Measurements from ENCODE around the gene NRM.
A peak's percentile ranks its signal among the peaks of the same experiment; 100 is the strongest.
"Not testable (repeated sequence)": the region's sequence is repeated elsewhere in the genome, so short reads cannot be mapped to it uniquely, and the experiment has no call there.

NRM gene

GRCh38 chr6:30719791-30720737, 29.3 kb upstream of the NRM start, which contains the start of gene TUBB:
Gene TUBB, plus strand, starts transcription at chr6:30720352. Its CDS starts 155 bp downstream, at chr6:30720507.
- DNase-seq = peak; percentile 96 to 98

- DNase-seq = no peak
These were observed 28.6 kb upstream of the NRM start for GRCh38 chr6:30719356-30719755.

DNA sequence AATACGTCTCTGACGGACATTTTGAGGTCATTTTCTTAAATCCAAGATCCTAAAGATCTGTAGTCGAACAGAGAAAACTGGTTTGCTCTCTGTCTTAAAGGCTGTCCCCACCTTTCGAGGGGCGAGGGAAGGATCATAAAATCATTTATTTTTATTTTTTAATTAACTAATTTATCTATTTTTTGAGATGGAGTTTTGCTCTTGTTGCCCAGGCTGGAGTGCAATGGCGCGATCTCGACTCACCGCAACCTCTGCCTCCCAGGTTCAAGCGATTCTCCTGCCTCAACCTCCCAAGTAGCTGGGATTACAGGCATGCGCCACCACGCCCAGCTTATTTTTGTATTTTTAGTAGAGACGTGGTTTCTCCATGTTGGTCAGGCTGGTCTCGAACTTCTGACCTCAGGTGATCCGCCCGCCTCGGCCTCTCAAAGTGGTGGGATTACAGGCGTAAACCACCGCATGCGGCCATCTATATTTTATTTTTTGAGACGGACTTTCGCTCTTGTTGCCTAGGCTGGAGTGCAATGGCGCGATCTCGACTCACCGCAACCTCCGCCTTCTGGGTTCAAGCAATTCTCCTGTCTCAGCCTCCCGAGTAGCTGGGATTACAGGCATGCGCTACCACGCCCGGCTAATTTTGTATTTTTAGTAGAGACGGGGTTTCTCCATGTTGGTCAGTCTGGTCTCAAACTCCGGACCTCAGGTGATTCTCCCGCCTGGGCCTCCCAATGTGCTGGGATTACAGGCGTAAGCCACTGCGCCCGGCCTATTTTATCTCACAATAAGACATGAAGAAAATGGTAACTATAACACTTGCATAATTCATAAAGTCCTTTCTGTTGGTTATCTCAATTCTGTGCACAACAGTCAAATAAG, 27.3 kb upstream of the NRM start:
- not testable (repeated sequence) for DNase-seq

DNA sequence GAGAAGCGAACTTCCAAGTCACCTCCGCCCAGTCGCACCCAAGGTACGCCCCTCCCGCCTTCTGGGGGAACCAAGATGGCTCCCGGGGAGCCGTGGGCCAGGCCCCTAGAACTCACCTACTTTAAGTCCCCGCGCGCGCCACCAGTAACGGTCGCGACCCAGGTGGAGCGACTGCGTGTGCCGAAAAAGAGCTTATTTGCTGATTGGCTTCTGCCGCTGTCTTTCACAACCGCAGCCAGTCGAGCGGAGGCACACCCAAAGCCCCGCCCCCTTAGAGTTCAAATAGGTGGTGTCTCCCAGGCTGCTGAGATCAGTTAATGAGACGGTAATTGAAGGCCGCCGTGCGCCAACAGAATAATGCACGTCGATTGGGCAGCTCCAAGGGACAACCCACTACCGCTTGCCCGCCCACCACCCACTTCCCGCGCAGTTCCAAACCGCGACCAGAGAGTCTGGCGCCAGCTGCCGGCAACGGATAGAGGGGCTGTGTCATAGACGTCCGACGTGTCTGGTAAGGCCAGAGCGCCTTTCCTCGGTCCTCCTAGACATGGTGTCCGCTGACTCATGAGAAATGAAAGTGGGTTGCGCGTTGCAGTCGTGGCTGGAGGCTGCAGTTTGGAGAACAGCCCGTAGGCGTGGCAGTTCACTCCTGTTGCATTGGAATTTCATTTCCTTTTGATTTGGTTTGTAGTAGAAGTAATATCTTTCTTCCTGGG, 26.5 kb upstream of the NRM start, which contains the start of gene MDC1:
Gene MDC1 (minus strand): TSS at position 153 of the 716 bp plus-strand sequence. CDS start 2,106 bp downstream, outside the sequence.
- peak; percentile 100 for DNase-seq

- no peak for DNase-seq
These were observed 26.0 kb upstream of the NRM start for GRCh38 chr6:30716879-30717128.

- no peak for DNase-seq
These were observed 23.5 kb upstream of the NRM start for GRCh38 chr6:30714263-30714662.

GRCh38 chr6:30712441-30712945, 21.7 kb upstream of the NRM start:
- no peak for DNase-seq

GRCh38 chr6:30711758-30712380, 21.1 kb upstream of the NRM start:
- no peak for DNase-seq

DNA sequence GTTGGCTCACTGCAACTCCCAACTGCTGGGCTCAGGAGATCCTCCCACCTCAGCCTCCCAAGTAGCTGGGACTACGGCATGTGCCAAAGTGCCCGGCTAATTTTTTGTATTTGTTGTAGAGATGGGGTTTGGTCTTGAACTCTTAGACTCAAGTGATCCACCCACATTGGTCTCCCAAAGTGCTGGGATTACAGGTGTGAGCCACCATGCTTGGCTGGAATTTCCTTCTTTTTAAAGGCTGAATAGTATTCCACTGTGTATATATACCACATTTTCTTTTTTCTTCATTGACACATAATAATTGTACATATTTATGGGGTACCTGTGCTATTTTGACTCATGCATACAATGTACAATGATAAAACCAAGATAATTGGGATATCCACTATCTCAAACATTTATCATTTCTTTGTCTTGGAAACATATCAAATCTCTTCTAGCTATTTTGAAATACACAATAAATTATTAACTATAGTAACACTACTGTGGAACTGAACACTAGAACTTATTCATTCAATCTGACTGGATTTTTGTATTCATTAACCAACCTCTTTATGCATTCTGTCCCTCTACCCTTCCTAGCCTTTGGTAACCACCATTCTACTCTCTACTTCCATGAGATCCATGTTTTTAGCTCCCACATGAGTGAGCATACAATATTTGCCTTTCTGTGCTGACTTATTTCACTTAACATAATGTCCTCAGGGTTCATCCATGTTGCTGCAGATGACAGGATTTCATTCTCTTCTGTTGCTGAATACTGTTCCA, 18.5 kb upstream of the NRM start:
- no peak for DNase-seq

DNA sequence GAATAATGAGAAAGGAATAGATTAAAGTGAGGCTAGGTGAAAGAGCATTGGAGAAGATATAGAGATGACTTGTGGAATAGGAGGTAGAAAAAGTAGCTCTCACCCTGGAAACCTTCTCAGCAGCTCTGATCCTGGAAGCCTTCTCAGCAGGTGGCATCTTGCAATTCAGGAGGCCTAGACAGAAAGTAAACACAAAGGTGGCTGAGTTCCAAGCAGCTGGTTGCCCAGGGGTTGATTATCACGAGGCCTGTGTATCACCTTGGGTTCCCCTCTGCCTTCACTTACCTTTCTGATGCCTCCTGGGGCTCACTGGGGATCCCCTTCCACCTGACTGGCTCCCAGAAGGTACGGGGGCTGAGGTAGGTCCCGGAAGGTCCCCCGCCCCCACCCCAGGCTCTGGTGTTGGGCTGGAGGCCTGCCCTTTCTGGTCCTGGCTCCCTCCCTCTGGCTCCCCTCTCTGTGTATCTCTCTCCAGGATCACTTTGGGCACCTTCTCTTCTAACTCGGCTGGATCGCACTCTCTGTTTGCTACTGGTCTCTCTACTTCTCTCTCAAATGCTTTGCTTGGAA, 16.6 kb upstream of the NRM start:
- no peak for DNase-seq

DNA sequence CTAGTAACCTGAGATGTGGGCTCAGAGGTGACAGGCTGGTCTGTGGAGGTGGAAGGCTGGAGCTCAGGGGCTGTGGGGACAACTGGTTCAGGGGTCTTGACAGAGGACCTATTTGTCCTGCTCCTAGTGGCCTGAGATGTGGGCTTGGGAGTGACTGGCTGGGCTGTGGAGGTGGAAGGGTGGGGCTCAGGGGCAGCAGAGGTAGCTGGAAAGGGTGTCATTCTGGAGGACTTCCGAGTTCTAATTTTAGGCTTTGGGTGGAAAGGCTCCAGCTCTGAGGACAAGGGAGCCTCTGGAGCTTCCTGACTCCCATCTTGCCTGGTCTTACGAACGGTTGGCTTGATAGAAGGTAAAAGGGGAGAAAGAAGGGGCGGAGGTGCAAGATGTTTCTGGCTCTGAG, 14.8 kb upstream of the NRM start:
- no peak for DNase-seq

DNA sequence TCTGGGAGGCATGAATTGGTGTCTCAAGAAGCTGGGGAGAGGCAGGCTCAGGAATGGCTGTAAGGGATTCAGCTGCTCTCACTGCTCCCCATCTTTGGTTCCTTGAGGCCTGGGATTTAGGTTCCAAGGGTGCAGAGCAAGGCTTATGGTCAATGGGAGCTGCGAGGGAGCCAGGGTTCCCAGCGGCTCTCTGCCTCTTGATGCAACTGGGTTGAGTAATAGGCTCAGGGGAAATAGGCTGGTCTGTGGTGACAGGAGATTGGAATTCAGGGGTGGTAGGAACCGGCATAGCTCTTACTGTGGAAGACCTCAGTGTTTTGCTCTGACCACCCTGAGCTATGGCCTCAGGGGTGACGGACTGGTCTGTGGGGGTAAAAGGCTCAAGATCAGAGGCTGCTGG, 13.0 kb upstream of the NRM start:
- DNase-seq = no peak

- DNase-seq = no peak
These were observed 12.2 kb upstream of the NRM start for GRCh38 chr6:30703011-30703410.

DNA sequence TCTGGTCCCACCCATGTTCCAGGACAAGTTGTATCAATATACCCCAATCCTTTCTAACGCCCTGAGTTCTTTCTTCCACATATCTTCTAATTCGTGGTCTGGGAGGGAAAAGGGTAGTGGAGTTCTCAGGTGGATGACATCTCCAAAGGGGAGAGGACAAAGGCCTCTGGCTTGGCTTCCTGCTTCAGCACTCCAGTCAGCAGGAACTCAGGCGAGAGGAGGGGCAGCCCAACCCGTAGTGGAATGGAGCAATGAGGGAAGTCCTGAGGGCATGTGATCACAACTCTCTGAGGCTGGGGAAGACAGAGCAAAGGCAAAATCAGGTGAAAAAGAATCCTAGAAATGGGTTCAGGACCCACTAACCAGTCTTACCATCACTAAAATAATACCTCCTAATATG, 9.6 kb upstream of the NRM start:
- DNase-seq = no peak

DNA sequence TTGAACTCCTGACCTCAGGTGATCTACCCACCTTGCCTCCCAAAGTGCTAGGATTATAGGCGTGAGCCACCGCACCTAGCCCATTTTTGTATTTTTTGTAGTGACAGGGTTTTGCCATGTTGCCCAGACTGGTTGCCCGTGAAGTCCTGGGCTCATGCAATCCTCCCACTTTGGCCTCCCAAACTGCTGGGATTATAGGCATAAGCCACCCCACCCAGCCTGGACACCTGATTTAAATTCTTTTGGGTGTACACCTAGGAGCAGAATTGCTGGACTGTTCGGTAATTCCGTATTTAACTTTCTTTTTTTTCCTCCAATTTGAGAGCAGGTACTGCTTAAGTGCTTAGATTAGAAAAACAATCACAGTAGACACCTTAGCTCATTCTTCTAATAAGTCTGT, 5.6 kb upstream of the NRM start:
- no peak for DNase-seq

GRCh38 chr6:30691208-30691847, 544 bp upstream of the NRM start:
- DNase-seq = no peak

- DNase-seq = no peak
These were observed 799 bp downstream of the NRM start for GRCh38 chr6:30689985-30690384.

DNA sequence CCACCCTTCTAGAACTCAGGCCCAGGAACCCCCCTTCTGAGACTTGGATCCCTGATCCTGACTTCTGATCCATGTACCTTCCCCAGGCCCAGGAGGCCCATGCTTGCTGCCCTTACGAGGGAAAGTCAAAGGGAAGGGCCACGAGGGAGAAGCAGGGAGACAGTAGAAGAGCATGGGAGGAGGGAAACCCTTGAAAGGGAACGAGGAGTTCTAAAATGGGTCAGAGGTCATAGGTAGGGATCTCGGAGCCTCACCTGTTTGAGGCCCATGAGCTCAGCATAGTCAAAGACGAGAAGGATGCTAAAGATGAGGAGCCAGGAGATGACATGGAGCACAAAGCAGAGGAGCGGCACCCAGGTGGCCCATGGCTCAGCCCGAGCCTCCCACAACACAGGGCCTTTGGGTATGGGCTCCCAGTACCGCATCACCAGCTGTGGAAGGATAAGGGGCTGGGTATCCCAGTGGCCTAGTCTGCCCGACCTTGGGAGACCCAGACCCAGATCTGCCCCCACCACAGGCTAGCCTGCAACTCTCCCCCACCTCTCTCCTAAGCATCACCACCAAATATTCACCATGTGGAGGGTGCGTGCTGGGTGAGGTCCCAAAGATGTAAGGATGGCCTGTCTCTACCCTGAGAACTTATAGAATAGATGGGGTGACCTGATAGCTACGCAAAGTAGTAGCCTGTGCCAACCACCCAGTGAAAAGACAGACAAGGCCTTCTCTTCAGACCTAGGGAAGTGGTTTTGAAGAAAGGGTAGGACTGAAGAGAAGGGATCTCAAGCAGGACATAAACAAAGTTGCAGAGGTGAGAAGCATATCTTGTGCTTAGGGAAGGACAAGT, 1.5 kb downstream of the NRM start:
- DNase-seq = no peak

DNA sequence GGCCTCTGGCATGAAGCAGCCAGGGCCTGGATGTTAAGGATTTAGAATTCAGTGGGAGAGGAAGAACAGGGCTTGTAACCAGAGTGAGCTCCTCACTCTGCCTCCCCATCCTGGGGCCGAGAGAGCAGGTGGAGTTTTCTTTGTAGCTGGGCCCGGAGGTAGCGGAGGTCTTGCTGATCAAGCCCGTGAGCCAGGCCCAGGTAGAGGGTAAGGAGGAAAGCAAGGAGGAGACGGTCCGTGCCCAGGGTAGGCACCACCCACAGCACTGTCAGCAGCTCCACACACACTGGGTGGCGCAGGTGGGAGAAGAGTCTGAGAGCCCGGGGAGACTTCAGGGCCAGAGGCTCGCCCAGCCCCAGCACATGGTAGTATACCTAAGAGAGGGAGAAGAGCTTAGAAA, 2.2 kb downstream of the NRM start:
- no peak for DNase-seq

Data from Kasumi-1 (cell line).